OCI-LY3 (cell line): ENCODE data around the gene TFAP2A.

Experiments used
- EZH2phosphoT487 ChIP-seq: fragments of 200-600 bp; shearing (Covaris generic); IDR thresholded peaks from 2 replicates; pipeline ENCODE4 v1.6.1; 2018; ENCODE audit warnings: antibody characterized with exemption, mixed run types, low read depth
- TF ChIP-seq, protein P1 (sequence below): fragments of 200-600, 300-600 bp; sonication (generic); IDR thresholded peaks from 2 replicates; pipeline ENCODE4 v1.5.1; 2014; ENCODE audit warnings: antibody characterized with exemption, low read length, low read depth

DNA sequence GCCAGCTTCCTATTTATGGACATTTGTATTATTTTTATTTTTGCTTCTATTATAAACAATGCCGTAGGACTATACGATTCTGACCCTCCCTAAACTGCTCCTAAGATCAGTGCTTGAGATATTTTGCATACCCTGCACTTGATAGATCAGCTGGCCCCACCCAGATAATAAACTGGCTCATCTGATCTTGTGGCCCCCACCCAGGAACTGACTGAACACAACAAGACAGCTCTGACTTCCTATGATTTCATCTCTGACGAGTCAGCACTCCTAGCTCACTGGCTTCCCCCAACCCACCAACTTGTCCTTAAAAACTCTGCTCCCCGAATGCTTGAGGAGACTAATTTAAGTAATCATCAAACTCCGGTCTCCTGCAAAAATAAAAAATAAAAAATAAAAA, 34.9 kb upstream of the TFAP2A start:
- TF ChIP-seq, protein P1, sequence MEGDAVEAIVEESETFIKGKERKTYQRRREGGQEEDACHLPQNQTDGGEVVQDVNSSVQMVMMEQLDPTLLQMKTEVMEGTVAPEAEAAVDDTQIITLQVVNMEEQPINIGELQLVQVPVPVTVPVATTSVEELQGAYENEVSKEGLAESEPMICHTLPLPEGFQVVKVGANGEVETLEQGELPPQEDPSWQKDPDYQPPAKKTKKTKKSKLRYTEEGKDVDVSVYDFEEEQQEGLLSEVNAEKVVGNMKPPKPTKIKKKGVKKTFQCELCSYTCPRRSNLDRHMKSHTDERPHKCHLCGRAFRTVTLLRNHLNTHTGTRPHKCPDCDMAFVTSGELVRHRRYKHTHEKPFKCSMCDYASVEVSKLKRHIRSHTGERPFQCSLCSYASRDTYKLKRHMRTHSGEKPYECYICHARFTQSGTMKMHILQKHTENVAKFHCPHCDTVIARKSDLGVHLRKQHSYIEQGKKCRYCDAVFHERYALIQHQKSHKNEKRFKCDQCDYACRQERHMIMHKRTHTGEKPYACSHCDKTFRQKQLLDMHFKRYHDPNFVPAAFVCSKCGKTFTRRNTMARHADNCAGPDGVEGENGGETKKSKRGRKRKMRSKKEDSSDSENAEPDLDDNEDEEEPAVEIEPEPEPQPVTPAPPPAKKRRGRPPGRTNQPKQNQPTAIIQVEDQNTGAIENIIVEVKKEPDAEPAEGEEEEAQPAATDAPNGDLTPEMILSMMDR, result no peak
- TF ChIP-seq EZH2phosphoT487, result no peak
